ENCODE measurements around the gene GASK1A.
A peak's percentile ranks its signal among the peaks of the same experiment; 100 is the strongest.
"Not testable (repeated sequence)": the region's sequence is repeated elsewhere in the genome, so short reads cannot be mapped to it uniquely, and the experiment has no call there.

The GASK1A gene
- 0 to 0.23 (median 0) reads per million in 4 donors for total RNA-seq

- DNase-seq = no peak
Observed at GRCh38 chr3:42979044-42979972, at the start of gene GASK1A. GASK1A (plus strand) TSS chr3:42979311; CDS start chr3:42979643, 332 bp downstream.

DNA sequence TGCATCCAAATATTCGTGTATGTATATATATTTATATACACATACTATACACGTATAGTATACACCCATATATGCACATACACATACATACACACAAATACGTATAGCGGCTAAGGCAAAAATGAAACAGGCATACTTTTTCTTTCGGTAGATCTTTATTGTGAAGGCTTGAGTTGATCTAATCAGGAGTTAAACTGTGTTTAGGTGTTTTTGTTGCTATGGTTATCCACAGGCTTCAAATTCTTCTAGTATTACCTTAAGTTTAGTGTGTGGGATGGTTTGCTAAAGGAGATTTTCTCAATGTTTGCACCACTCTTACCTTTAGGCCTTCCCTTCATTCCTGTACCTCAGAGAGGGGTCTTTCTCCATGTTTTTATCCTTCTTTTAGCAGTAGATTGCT, 45.0 kb upstream of the GASK1A start:
- DNase-seq = no peak

DNA sequence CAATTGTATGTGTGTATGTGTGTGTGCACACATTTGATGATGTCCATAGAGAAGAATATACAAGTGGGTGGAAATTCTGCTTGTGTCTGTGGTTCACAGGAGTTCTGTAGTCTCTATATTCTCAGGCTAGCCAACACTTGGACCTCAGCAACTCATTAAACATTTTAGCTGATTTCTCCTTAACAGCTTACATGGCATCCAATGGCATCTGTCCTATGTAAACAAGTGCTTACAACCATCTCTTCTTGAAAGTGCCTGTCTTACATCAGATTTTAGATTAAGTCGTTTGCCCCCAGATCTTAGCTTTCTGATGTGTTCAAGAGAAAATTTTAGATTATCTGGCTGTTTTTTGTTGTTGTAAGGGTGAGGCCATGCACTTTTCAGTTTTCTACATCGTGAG, 44.2 kb upstream of the GASK1A start:
- DNase-seq = no peak

DNA sequence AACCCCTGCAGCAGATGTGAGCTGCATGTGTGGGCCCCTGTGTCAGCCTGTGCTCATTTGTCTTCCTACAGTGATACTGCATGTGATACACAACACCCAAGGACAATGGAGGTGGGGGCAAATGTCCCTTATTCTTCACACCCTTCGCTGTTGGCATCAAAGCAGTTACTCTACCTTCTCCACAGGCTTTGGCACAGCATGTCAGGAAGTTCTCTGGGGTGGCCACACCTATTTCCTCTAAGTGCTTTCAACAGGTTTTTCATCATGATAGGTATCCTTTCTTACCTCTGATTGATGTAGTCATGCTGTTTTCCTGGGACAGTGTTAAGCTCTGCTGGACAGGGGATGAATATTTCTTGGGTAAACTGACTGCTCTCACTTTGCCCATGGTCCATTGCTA, 43.6 kb upstream of the GASK1A start:
- peak in 2 of 5 donors; percentile 4 to 27 for DNase-seq

GRCh38 chr3:42936157-42936981, 42.7 kb upstream of the GASK1A start:
- DNase-seq = no peak

- DNase-seq = no peak
Observed at GRCh38 chr3:42937334-42937733, 41.8 kb upstream of the GASK1A start.

GRCh38 chr3:42942693-42943092, 36.4 kb upstream of the GASK1A start:
- DNase-seq = no peak

- DNase-seq = peak in 1 of 5 donors; percentile 62
Observed at GRCh38 chr3:42946050-42946449, 33.1 kb upstream of the GASK1A start.

DNA sequence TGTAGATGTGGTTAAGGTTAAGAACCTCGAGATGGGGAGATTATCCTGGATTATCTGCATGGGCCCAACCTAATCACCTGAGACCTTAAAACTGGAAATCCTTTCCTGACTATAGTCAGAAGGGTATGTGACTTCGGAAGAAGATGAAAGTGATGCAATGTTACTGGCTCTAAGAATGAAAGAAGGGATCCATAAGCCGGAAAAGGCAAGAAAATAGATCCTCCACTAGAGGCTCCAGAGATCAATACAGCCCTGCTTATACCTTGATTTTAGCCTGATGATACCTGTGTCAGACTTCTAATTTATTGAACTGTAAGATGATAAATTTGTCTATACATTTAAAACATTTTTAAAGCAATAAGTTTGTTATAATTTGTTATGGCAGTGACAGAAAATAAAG, 21.5 kb upstream of the GASK1A start:
- no peak for DNase-seq

- DNase-seq = no peak
Observed at GRCh38 chr3:42960282-42960681, 18.8 kb upstream of the GASK1A start.

GRCh38 chr3:42960786-42961185, 18.3 kb upstream of the GASK1A start:
- DNase-seq = no peak

- peak in 3 of 5 donors; percentile 17 to 19 (median 17) for DNase-seq
Observed at GRCh38 chr3:42961633-42962032, 17.5 kb upstream of the GASK1A start.

DNA sequence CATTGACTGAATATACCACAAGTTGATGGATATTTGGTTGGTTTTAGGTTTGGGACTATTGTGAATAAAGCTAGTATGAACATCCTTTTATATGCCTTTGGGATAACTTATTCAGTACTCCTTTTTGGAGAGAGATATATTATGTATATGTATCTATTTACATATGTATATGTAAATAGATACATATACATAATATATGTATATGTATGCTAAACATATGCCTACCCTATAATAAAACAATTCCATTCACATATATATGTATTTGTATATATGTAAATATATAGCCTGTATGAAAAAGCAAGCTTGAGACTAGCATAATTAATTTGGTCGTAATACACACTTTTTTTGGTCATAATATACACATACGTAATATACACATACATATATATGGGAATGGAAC, 15.8 kb upstream of the GASK1A start:
- DNase-seq = no peak

DNA sequence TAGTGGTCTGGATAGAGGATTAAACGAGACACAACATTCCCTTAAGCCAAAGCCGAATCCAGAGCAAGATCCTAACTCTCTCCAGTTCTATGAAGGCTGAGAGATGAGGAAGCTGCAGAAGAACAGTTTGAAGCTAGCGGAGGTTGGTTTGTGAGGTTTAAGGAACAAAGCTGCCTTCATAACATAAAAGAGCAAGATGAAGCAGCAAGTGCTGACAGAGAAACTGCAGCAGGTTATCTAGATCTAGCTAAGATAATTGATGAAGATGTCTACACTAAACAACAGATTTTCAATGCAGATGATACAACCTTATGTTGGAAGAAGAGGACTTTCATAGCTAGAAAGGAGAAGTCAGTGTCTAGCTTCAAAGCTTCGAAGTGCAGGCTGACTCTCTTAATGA, 14.8 kb upstream of the GASK1A start:
- DNase-seq = no peak

DNA sequence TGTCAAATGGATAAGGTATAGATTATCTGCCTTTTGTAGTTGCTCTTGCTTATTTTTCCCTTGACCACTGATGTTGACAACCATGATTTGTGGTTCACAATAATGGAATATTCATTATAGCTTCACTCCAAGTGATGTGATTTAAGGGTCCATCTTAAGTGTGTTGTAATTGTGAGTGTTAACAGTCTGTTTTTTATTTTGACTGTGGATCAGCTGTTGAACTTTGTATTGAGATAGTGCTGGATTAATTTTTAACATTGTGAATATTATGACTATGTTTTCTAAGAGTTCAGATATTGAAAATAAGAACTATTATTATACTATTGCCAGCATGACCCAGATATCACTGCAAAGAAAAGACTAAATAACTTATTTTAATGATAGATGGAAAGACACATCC, 8.6 kb upstream of the GASK1A start:
- DNase-seq = no peak

GRCh38 chr3:42970976-42971772, 7.9 kb upstream of the GASK1A start:
- no peak for DNase-seq

DNA sequence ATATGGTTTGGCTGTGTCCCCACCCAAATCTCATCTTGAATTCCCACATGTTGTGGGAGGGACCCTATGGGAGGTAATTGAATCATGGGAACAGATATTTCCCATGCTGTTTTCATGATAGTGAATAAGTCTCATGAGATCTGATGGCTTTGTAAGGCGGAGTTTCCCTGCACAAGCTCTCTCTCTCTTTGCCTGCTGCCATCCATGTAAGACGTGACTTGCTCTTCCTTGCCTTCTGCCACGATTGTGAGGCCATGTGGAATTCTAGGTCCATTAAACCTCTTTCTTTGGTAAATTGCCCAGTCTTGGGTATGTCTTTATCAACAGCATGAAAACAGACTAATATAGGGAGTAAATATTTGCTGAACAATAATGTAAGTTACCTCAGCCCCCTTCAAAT, 4.2 kb upstream of the GASK1A start:
- not testable (repeated sequence) for DNase-seq

DNA sequence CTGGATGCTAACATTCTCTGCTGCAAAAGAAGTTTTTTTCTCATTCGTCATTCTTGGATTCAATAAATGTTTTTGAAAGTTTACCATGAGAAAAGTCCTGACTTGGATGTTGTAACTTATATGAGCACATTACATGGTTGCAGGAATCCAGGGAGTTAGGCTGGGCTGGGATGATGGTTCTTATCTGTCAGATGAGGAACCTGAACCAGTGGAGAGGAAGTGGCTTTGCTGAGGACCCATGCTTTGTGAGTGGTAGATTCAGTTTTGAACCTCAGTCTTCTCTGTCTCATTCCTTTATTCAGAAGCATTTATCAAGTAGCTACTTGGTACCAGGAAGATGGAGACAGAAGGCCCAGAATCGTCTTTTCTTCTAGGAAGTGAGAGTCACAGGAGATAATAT, 3.7 kb upstream of the GASK1A start:
- DNase-seq = no peak

GRCh38 chr3:42975955-42976354, 3.2 kb upstream of the GASK1A start:
- no peak for DNase-seq

DNA sequence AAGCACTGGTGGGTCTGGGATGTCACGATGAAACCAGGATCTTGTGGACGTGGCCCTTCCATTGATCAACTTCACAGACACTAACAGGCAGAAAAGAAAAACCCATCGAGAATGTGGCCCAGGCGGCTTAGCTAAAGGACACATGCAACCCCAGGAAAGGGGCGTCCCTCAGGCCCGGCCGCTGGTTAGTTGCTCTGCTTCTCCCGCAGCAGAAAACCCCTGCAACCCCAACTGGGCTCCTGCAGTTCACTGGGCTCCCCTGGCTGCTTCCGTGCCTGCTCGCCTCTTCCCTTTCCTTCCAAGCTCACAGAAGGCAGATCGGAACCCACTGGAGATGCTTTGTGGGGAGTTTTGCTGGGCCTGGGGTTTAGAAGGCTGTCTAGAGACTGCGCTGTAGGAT, 1.1 kb downstream of the GASK1A start:
- no peak for DNase-seq

DNA sequence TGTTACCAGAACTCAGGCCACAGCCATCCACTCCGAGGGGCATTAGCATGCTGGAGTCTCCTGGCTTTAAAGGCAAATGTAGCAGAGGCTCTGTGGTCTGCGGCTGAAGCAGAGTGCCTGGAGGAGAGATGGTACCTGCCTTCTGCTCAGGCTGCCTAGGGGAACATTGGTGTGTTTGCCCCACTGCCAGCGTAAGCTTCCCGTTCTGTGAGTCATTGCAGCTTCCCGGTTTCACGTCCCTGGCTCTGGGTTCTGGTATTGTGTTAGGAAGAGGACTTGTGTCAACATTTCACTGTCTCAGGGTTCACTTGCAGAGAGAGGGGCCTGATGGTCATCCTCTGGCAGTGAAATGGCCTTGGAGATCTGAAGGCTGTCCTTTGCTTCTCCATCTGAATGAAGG, 1.8 kb downstream of the GASK1A start:
- DNase-seq = no peak

GRCh38 chr3:42982645-42983412, 3.7 kb downstream of the GASK1A start:
- no peak for DNase-seq

Measured in T-helper 1 cell (primary cell).